ENCODE data around the gene PPP1R27.
"Not testable (repeated sequence)": the region's sequence is repeated elsewhere in the genome, so short reads cannot be mapped to it uniquely, and the experiment has no call there.

The PPP1R27 gene

DNA sequence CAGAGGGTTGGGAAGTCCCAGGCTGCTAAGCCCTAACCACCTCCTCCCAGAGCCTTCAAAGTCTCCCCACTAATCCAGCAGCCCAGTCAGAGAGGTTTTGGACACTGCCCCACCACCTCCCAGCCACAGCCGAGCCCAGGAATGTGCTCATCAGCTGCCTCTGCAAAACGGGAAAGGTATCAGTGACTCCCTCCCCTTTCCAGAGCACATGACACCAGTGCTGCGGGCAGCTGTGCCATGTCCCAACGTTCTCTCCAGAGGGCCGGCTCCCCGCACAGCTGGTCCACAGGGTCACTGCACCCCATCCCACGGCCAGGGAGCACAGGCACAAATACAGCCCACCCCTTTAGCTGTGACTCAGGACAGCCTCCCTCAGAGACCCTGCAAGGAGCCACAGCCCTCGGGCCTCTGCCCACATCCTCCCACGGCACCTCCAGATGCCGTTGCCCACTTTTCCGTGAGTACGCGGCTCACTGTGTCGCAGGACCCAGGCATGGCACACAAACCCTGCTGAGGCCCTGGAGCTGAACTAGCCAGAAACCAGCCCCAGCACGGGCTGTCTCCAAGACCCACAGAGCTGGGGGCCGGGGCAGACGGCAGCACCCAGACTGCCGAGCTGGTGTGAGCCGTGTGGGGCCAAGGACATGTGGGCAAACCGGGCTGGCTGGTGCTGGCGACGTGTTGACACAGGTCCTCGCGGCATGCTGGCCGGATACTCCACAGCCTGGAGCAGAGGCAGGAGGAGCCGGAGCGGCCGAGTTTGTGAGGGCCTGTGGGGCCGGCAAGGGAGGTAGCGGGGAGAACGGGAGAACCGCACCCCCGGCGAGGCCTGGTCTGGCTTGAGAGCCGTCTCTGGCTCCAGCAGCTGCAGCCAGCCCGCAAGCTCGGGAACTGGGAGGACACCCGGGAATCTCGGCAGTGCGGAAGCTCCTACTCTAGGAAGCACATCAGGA, 6.3 kb upstream of the PPP1R27 start:
- no peak for DNase-seq (ENCODE audit: low spot score)

- not testable (repeated sequence) for DNase-seq (ENCODE audit: low spot score)
Observed at GRCh38 chr17:81840059-81840458, 5.2 kb upstream of the PPP1R27 start.

GRCh38 chr17:81839301-81839700, 4.5 kb upstream of the PPP1R27 start:
- no peak for DNase-seq (ENCODE audit: low spot score)

DNA sequence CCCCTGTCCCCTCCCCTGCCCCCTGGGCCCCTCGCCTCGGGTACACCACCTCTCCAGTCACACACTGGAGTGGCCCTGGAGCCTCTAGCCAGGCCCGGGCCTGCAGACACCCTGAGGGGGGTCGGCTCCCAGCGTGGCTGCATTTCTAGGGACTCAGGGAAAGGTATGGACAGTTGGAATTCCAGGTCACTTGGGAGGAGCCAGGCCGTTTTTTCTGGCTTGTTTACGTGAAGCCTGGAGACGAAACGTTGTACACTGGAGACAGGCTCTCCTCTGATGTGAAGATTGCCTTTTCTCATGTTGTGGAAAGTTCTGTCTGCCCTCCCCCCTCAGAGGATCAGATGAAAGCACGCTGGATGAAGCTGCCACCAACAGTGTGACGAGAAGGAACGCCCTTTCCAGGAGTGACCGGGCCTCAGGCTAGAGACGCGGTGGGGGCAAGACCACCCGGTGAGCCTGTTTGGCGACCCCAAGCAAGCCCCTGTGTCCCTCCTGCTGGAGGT, 4.0 kb upstream of the PPP1R27 start:
- no peak for DNase-seq (ENCODE audit: low spot score)

DNA sequence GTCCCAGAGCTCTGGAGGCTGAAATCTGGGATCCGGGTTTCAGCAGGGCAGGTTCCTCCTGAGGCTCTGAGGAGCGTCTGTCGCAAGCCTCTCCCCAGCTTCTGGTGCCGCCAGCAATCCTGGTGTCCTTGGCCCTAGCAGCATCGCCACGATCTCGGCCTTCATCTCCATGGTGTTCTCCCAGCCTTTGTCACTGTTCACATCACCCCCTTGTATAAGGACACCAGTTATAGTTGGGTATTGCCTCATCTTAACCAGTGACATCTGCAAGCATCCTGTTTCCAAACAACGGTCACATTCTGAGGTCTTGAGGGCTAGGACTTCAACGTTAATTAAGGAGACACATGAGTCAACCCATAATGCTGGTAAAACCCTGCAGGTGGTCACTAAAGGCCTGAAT, 2.8 kb upstream of the PPP1R27 start:
- DNase-seq (ENCODE audit: low spot score) = no peak

GRCh38 chr17:81833921-81834830, 674 bp downstream of the PPP1R27 start:
- DNase-seq (ENCODE audit: low spot score) = no peak

DNA sequence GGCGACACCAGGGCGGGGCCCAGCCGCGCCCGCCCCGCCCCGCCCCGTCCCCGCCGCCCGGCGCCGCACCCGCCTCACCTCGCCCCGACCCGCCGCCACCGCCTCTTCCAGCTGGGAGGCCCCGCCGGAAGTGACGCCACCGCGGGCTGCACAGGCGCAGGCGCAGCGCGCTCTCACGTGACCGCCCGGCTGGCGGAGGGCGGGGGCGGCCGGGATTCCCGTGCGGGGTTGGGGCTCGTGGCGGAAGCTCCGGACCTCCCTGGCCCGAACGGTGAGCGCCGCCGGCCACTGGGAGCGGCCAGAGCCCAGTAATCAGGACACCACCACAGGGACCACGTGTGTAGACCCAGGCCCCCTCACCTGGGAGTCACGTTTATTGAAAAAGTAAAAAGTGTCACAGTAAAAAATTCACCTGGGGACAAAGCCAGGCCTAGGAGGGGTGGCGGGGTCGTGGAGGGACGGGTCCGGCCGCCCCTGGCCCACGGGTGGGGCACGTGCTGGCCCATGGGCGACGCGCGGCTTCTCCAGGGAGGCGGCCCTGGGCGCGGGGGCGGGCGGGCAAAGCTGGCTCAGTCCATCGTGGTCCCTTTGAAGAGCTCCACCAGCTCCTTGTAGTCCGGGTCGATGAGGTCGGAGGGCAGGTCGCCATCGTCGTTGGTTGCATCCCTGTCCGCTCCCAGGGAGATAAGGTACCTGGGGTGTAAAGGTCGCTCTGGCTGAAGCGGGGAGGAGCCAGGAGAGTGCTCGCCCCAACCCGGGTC, 1.5 kb downstream of the PPP1R27 start, which contains the start of gene MCRIP1:
TSS of gene MCRIP1 (minus strand) at position 132 of the 761 bp plus-strand sequence. CDS start 8,785 bp downstream, outside the sequence.
- peak; percentile 94 for DNase-seq (ENCODE audit: low spot score)

- DNase-seq (ENCODE audit: low spot score) = peak; percentile 38
Observed at GRCh38 chr17:81832608-81833159, 2.2 kb downstream of the PPP1R27 start.

DNA sequence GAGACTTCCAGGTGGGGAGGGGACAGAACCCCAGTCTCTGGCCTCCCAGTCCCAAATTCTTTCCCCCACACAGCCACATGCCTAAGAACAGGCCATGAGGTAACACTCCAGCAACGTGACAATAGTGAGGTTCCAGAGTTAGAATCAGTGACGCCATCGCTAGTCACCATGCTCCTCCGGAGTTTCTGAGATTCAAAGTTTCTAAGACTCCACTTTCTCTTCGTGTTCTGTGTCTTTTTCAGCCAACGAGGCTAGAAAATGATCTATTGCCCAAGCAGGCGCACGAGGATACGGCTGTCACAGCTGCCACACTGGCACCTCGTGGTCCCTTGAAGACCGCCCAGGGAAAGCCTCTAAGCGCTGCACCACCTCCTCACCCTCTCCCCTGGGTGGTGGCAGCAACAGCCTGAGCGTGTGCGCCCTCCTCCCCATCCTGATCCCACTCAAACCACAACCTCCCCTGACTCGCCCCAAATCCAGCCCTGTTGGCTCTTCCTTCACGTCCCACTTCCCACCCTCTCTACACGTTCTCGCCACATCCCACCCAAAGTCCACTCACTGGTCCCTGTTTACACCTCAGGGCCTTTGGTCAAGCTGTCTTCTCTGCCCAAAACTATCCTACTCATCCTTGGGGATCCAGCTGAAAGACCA, 2.8 kb downstream of the PPP1R27 start:
- DNase-seq (ENCODE audit: low spot score) = peak; percentile 30

DNA sequence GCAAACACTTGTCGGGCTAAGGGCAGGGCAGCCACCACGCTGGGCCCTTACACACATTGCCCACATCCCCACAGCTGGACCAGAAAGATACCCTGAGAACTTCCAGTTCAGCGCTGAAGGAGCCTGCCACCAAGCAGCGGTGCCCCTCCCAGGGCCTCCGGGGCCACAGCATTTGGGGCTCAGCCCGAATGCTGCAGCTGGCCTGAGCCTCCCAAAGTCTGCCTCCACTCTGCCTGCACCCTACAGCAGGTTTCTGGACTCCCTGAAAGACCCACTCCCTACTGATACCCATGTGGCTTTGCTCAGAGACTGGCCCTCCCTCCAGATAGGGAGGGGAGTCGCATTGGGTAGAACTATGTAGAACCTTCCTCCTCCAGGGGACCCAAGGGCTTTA, 3.3 kb downstream of the PPP1R27 start:
- peak; percentile 53 for DNase-seq (ENCODE audit: low spot score)

- DNase-seq (ENCODE audit: low spot score) = no peak
Observed at GRCh38 chr17:81829858-81830257, 5.0 kb downstream of the PPP1R27 start.

- no peak for DNase-seq (ENCODE audit: low spot score)
Observed at GRCh38 chr17:81828656-81829055, 6.2 kb downstream of the PPP1R27 start.

- DNase-seq (ENCODE audit: low spot score) = no peak
Observed at GRCh38 chr17:81825841-81826466, 8.9 kb downstream of the PPP1R27 start.

DNA sequence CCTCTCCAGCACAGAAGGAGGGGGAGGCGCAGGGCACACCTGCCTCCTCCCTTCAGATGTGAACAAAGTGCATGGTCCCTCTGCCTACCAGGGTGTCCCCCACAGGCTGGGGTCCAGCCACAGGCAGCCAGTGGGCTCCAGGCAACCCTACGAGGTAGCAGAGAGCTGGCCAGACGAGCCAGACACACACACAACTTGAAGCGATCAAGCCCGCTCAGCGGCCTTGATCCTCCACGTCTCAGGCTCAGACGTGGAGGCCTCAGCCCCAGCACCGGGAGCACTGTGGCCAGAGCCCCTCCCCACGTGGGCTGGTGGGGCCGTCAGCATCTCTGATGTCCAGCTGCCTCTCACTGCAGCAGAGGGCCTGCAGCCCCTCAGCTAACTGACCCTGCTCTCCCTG, 10.3 kb downstream of the PPP1R27 start:
- DNase-seq (ENCODE audit: low spot score) = no peak

DNA sequence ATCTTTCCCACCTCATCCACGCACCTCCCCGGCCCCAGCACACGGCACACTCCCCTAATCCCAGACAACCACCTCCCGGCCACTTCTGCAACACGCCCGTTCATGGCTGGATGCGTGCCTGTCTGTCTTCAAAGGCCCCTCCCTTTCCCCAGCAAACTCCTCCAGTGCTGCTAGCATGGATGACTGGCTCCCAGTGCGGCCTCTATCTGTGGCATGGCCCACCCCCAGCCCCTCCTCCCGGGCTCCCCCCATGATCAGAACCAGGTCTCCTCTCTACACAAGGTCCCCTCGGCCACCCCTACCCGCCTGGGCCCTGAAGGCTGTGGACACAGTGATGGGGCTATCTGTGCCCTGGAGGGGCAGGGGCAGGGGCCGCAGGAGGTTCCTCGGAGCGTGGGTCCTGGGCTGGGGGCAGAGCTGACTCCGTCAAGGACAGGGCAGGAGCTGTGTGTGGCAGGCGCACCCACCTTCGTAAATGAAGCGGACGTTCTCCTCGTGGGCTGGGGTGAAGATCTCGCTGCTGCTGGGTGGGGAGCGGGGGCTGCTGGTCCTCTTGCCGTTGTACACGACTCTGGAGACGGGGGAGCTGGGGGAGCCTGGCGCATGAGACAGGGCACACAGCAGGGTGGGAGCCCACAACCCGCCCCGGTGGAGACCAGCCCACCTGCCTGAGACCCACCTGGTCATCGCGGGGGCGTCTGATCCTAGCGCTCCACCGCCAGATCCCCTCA, 10.9 kb downstream of the PPP1R27 start:
- DNase-seq (ENCODE audit: low spot score) = no peak

- DNase-seq (ENCODE audit: low spot score) = no peak
Observed at GRCh38 chr17:81822996-81823819, 11.6 kb downstream of the PPP1R27 start.

DNA sequence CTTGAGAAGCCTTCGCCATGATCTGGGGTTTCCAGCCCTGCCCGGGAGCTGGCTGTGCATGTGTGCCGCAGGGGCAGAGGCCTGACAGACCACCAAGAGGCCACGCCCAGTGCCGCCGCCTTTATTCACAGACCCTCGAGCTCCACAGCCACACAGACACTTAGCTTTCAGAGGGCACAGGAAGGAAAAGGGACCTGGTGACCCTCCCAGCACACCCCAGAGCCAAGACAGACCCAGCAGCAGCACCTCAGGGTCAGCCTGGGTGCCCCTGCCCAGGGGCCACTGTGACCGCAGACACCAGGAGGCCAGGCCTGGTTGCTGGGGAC, 12.6 kb downstream of the PPP1R27 start:
- DNase-seq (ENCODE audit: low spot score) = no peak

DNA sequence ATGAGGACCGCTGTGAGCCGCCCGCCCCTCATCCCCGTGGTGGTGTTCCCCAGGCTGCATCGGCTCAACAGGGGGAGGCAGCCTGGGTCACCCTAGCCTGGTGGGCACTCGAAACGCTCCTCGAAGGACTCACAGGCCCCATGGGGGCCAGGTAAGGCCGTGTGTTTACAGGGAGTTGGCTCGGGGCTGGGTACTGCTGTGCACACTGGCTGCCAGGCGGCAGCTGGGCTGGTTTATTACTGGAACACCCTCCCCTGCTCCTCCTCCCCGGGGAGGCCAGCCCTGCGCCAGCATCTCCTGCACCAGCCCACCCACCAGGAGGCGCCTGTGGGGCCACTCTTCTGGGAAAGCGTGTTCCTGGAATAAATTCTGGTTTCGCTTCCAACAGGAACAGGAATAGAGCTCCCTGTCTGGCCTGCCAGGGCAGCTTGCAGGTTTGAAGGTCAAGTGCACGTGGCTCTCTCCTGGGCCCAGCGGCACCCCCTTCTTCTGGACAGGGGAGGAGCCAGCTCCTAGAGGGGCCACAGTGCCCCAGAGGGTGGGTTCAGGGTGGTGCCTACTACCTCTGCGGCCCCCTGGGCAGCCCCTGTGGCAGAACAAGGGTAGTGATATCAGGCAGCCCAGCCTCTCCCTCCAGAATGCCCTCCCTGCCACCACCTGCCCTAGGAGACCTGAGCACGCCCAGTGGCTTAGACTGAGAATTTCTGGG, 13.1 kb downstream of the PPP1R27 start:
- DNase-seq (ENCODE audit: low spot score) = peak; percentile 77
